ENCODE data around the gene ELFN1.

Gene ELFN1

GRCh38 chr7:1706721-1707613 is 36.9 kb downstream of the ELFN1 start:
- Histone ChIP-seq H3K4me3 (ENCODE audit: extremely low read depth, insufficient read depth, low read length, poor library complexity, severe bottlenecking) (no peak overlapping the region), H3K9me3 (ENCODE audit: control insufficient read depth, low read length) (peaks cover 22% of the 10 kb centered on the region), H3K27ac (ENCODE audit: low read depth, low read length, severe bottlenecking) (no peak overlapping the region), H3K36me3 (ENCODE audit: control insufficient read depth, insufficient read depth, low read length) (peaks cover 42% of the 10 kb centered on the region), H3K4me1 (ENCODE audit: control insufficient read depth, insufficient read depth, low read length, poor library complexity, severe bottlenecking) (no peaks in the 10 kb centered on the region)
- 93% methylated on average over 26 to 28 of the region's 33 CpGs for WGBS, 2 experiments (ENCODE audit: insufficient coverage in 2 of 2)

GRCh38 chr7:1707756-1708595 is 37.9 kb downstream of the ELFN1 start:
- WGBS, 2 experiments (ENCODE audit: insufficient coverage in 2 of 2): 79 to 92% methylated on average over 9 to 15 of the region's 17 CpGs
- H3K4me1 ChIP-seq (ENCODE audit: control insufficient read depth, insufficient read depth, low read length, poor library complexity, severe bottlenecking): no peaks in the 10 kb centered on the region
- peaks cover 39% of the 10 kb centered on the region for H3K36me3 ChIP-seq (ENCODE audit: control insufficient read depth, insufficient read depth, low read length)
- no peak overlapping the region for H3K4me3 ChIP-seq (ENCODE audit: extremely low read depth, insufficient read depth, low read length, poor library complexity, severe bottlenecking)
- no peak overlapping the region for H3K27ac ChIP-seq (ENCODE audit: low read depth, low read length, severe bottlenecking)
- peaks cover 15% of the 10 kb centered on the region for H3K9me3 ChIP-seq (ENCODE audit: control insufficient read depth, low read length)

GRCh38 chr7:1708596-1709251 is 38.6 kb downstream of the ELFN1 start:
- 94 to 95% methylated on average over 15 to 17 of the region's 17 CpGs for WGBS, 2 experiments (ENCODE audit: insufficient coverage in 2 of 2)
- Histone ChIP-seq H3K4me3 (ENCODE audit: extremely low read depth, insufficient read depth, low read length, poor library complexity, severe bottlenecking) (no peak overlapping the region), H3K36me3 (ENCODE audit: control insufficient read depth, insufficient read depth, low read length) (peaks cover 39% of the 10 kb centered on the region), H3K4me1 (ENCODE audit: control insufficient read depth, insufficient read depth, low read length, poor library complexity, severe bottlenecking) (peaks cover 3% of the 10 kb centered on the region), H3K9me3 (ENCODE audit: control insufficient read depth, low read length) (peaks cover 15% of the 10 kb centered on the region), H3K27ac (ENCODE audit: low read depth, low read length, severe bottlenecking) (no peak overlapping the region)

- Histone ChIP-seq H3K27ac (ENCODE audit: low read depth, low read length, severe bottlenecking) (no peak overlapping the region), H3K36me3 (ENCODE audit: control insufficient read depth, insufficient read depth, low read length) (peaks cover 39% of the 10 kb centered on the region), H3K4me3 (ENCODE audit: extremely low read depth, insufficient read depth, low read length, poor library complexity, severe bottlenecking) (no peak overlapping the region), H3K9me3 (ENCODE audit: control insufficient read depth, low read length) (peaks cover 15% of the 10 kb centered on the region), H3K4me1 (ENCODE audit: control insufficient read depth, insufficient read depth, low read length, poor library complexity, severe bottlenecking) (peaks cover 9% of the 10 kb centered on the region)
- 86 to 94% methylated on average over 10 of the region's 10 CpGs for WGBS, 2 experiments (ENCODE audit: insufficient coverage in 2 of 2)
Observed at GRCh38 chr7:1709281-1709680, 39.2 kb downstream of the ELFN1 start.

- 84 to 100% methylated on average over 4 of the region's 4 CpGs for WGBS, 2 experiments (ENCODE audit: insufficient coverage in 2 of 2)
- H3K4me1 ChIP-seq (ENCODE audit: control insufficient read depth, insufficient read depth, low read length, poor library complexity, severe bottlenecking): peaks cover 12% of the 10 kb centered on the region
- peaks cover 44% of the 10 kb centered on the region for H3K36me3 ChIP-seq (ENCODE audit: control insufficient read depth, insufficient read depth, low read length)
- no peak overlapping the region for H3K4me3 ChIP-seq (ENCODE audit: extremely low read depth, insufficient read depth, low read length, poor library complexity, severe bottlenecking)
- no peak overlapping the region for H3K27ac ChIP-seq (ENCODE audit: low read depth, low read length, severe bottlenecking)
- H3K9me3 ChIP-seq (ENCODE audit: control insufficient read depth, low read length): peaks cover 15% of the 10 kb centered on the region
Observed at GRCh38 chr7:1709900-1710299, 39.8 kb downstream of the ELFN1 start.

- Histone ChIP-seq H3K27ac (ENCODE audit: low read depth, low read length, severe bottlenecking) (no peak overlapping the region), H3K36me3 (ENCODE audit: control insufficient read depth, insufficient read depth, low read length) (peaks cover 46% of the 10 kb centered on the region), H3K4me3 (ENCODE audit: extremely low read depth, insufficient read depth, low read length, poor library complexity, severe bottlenecking) (no peak overlapping the region), H3K4me1 (ENCODE audit: control insufficient read depth, insufficient read depth, low read length, poor library complexity, severe bottlenecking) (peaks cover 12% of the 10 kb centered on the region), H3K9me3 (ENCODE audit: control insufficient read depth, low read length) (peaks cover 15% of the 10 kb centered on the region)
- WGBS, 2 experiments (ENCODE audit: insufficient coverage in 2 of 2): 96 to 97% methylated on average over 3 to 4 of the region's 6 CpGs
Observed at GRCh38 chr7:1710936-1711335, 40.9 kb downstream of the ELFN1 start.

GRCh38 chr7:1712907-1713501 is 42.9 kb downstream of the ELFN1 start:
- Histone ChIP-seq H3K36me3 (ENCODE audit: control insufficient read depth, insufficient read depth, low read length) (peaks cover 49% of the 10 kb centered on the region), H3K4me1 (ENCODE audit: control insufficient read depth, insufficient read depth, low read length, poor library complexity, severe bottlenecking) (peaks cover 28% of the 10 kb centered on the region), H3K4me3 (ENCODE audit: extremely low read depth, insufficient read depth, low read length, poor library complexity, severe bottlenecking) (no peak overlapping the region), H3K27ac (ENCODE audit: low read depth, low read length, severe bottlenecking) (peak overlapping the region; percentile 53), H3K9me3 (ENCODE audit: control insufficient read depth, low read length) (peaks cover 15% of the 10 kb centered on the region)
- 66 to 70% methylated on average over 16 to 18 of the region's 18 CpGs for WGBS, 2 experiments (ENCODE audit: insufficient coverage in 2 of 2)

- Histone ChIP-seq H3K27ac (ENCODE audit: low read depth, low read length, severe bottlenecking) (peak overlapping the region; percentile 53), H3K9me3 (ENCODE audit: control insufficient read depth, low read length) (peaks cover 13% of the 10 kb centered on the region), H3K36me3 (ENCODE audit: control insufficient read depth, insufficient read depth, low read length) (peaks cover 47% of the 10 kb centered on the region), H3K4me1 (ENCODE audit: control insufficient read depth, insufficient read depth, low read length, poor library complexity, severe bottlenecking) (peaks cover 28% of the 10 kb centered on the region), H3K4me3 (ENCODE audit: extremely low read depth, insufficient read depth, low read length, poor library complexity, severe bottlenecking) (no peak overlapping the region)
- WGBS, 2 experiments (ENCODE audit: insufficient coverage in 2 of 2): 48 to 50% methylated on average over 18 to 24 of the region's 33 CpGs
Observed at GRCh38 chr7:1713502-1714484, 43.7 kb downstream of the ELFN1 start.

GRCh38 chr7:1714583-1715330 is 44.7 kb downstream of the ELFN1 start:
- WGBS, 2 experiments (ENCODE audit: insufficient coverage in 2 of 2): 96 to 99% methylated on average over 10 to 11 of the region's 11 CpGs
- Histone ChIP-seq H3K36me3 (ENCODE audit: control insufficient read depth, insufficient read depth, low read length) (peaks cover 37% of the 10 kb centered on the region), H3K4me1 (ENCODE audit: control insufficient read depth, insufficient read depth, low read length, poor library complexity, severe bottlenecking) (peaks cover 28% of the 10 kb centered on the region), H3K27ac (ENCODE audit: low read depth, low read length, severe bottlenecking) (no peak overlapping the region), H3K9me3 (ENCODE audit: control insufficient read depth, low read length) (peaks cover 4% of the 10 kb centered on the region), H3K4me3 (ENCODE audit: extremely low read depth, insufficient read depth, low read length, poor library complexity, severe bottlenecking) (no peak overlapping the region)
